ENCODE results near the gene VWF. TPM values are rescaled to one million over a fixed set of nuclear protein-coding genes. Genes with fewer than 3 reads are reported as not detected.

The VWF gene
- total and polyA plus RNA-seq, 2 donors (not counting 1 experiment from before 2014, with no cell fraction given), result not detected

DNA sequence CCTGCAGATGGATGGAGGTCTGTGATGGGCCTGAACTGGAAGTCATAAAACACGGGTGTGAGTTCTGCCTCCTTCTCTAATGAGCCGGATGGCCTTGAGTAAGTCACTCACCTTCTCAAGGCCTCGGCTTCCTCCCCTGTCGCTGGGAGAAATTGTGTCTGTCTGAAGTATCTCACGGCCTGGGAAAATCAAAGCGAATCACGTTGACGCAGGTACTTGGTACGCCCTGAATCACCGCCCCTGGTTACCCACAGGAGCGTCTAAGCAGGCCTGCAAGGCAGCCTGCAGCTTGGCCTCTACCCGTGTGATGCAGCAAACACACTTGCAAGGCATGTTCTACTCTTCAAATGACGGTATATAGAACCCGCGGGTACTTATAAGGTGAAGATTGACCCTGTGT is 47.6 kb upstream of the VWF start:
- no peaks in the 10 kb centered on the region for H3K27me3 ChIP-seq (replicated peaks in 1 of 4; ENCODE audit: control extremely low read depth in 1 of 4, control insufficient read depth in 3 of 4, insufficient read depth in 4 of 4, low read length in 3 of 4)
- H2AFZ ChIP-seq (ENCODE audit: insufficient read depth, low read depth, low read length, poor library complexity, severe bottlenecking), result no peak overlapping the region
- Mint-ChIP-seq H3K4me1 (peaks cover 12% of the 10 kb centered on the region), H3K27me3 (peaks cover 15% of the 10 kb centered on the region), H3K27ac (no peak overlapping the region), H3K9me3 (ENCODE audit: insufficient read depth) (no peaks in the 10 kb centered on the region), H3K4me3 (no peak overlapping the region)
- H3K9ac ChIP-seq (ENCODE audit: low read length), result no peak overlapping the region
- intact Hi-C loops (cut with micrococcal nuclease), result no loop called here
- H3K4me3 ChIP-seq (ENCODE audit: control extremely low read depth in 1 of 5, extremely low read depth in 1 of 5, insufficient read depth in 1 of 5, low read depth in 2 of 5, low read length in 4 of 5), result no peak overlapping the region
- ChIA-PET CTCF (interaction anchor here (0.6 kb wide), 1 partner anchor 15 kb away, joined by 3 read pairs; no protein-coding TSS in a partner anchor), POLR2A (no interaction called here)
- TF ChIP-seq EZH2 (IDR thresholded peaks at IDR 0.05; ENCODE audit: borderline replicate concordance, insufficient read depth, low read depth, low read length, poor library complexity, severe bottlenecking), result no peak
- TF ChIP-seq, protein P1, sequence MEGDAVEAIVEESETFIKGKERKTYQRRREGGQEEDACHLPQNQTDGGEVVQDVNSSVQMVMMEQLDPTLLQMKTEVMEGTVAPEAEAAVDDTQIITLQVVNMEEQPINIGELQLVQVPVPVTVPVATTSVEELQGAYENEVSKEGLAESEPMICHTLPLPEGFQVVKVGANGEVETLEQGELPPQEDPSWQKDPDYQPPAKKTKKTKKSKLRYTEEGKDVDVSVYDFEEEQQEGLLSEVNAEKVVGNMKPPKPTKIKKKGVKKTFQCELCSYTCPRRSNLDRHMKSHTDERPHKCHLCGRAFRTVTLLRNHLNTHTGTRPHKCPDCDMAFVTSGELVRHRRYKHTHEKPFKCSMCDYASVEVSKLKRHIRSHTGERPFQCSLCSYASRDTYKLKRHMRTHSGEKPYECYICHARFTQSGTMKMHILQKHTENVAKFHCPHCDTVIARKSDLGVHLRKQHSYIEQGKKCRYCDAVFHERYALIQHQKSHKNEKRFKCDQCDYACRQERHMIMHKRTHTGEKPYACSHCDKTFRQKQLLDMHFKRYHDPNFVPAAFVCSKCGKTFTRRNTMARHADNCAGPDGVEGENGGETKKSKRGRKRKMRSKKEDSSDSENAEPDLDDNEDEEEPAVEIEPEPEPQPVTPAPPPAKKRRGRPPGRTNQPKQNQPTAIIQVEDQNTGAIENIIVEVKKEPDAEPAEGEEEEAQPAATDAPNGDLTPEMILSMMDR (IDR thresholded peaks at IDR 0.05), result no peak
- H3K79me2 ChIP-seq (ENCODE audit: control insufficient read depth, insufficient read depth, low read length), result no peaks in the 10 kb centered on the region
- no peaks in the 10 kb centered on the region for H3K9me3 ChIP-seq (ENCODE audit: control extremely low read depth in 1 of 3, control insufficient read depth in 2 of 3, insufficient read depth in 1 of 3, low read length in 2 of 3)
- no peak overlapping the region for H3K27ac ChIP-seq (ENCODE audit: low read length in 2 of 2)
- H3K4me2 ChIP-seq (replicated peaks; ENCODE audit: low read depth, low read length, poor library complexity, severe bottlenecking), result no peak overlapping the region
- ATAC-seq (ENCODE audit: low read depth), result no peak
- peaks cover 12 to 13% of the 10 kb centered on the region in 2 donors for H3K4me1 ChIP-seq (ENCODE audit: control insufficient read depth in 2 of 2, insufficient read depth in 2 of 2, low read length in 2 of 2)
- DNase-seq, result no peak
- no peaks in the 10 kb centered on the region for H3K36me3 ChIP-seq (replicated peaks in 1 of 2; ENCODE audit: control extremely low read depth in 1 of 2, control insufficient read depth in 1 of 2, extremely low read depth in 1 of 2, insufficient read depth in 2 of 2, low read length in 1 of 2)
- H4K20me1 ChIP-seq (ENCODE audit: control insufficient read depth, insufficient read depth, low read length, poor library complexity, severe bottlenecking), result no peaks in the 10 kb centered on the region
- 93% methylated on average over 11 of the region's 15 CpGs for WGBS (ENCODE audit: insufficient coverage)

DNA sequence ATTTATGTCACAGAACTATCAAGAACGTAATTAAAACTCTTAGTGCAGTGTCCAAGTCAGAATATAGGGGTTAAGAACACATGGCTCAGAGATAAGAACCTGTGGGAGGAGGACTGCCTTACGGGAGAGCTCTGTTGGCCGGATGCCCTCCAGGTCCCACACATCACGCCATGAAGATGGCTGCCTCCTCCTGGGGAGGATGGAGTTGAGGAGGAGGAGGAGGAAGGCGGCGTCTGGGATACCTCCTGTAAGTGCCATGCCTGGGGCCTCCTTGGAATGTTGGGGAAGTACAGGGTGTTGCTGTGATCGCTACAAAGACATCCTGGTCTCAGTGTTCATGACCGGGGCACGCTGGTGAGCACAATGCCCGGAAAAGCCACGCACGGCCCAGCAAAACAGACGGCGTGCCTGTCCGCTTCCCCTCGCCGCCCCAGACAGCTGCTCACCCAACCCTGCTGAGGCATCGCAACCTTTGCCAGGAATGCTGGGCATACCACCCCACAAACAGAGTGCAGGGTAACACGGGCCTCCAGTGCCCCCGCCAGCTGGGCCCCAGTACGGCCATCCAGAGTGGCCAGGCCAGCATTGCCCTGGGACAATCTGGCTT is 47.0 kb upstream of the VWF start:
- TF ChIP-seq, protein P1 (IDR thresholded peaks at IDR 0.05), result no peak
- no peak for TF ChIP-seq EZH2 (IDR thresholded peaks at IDR 0.05; ENCODE audit: borderline replicate concordance, insufficient read depth, low read depth, low read length, poor library complexity, severe bottlenecking)
- intact Hi-C loops (cut with micrococcal nuclease), result no loop called here
- Histone ChIP-seq H3K4me3 (ENCODE audit: control extremely low read depth in 1 of 5, extremely low read depth in 1 of 5, insufficient read depth in 1 of 5, low read depth in 2 of 5, low read length in 4 of 5) (no peak overlapping the region), H3K9me3 (ENCODE audit: control extremely low read depth in 1 of 3, control insufficient read depth in 2 of 3, insufficient read depth in 1 of 3, low read length in 2 of 3) (peaks cover 0 to 4% (median 0%) of the 10 kb centered on the region in 3 donors), H3K27ac (ENCODE audit: low read length in 2 of 2) (no peak overlapping the region), H3K9ac (ENCODE audit: low read length) (no peak overlapping the region), H3K27me3 (replicated peaks in 1 of 4; ENCODE audit: control extremely low read depth in 1 of 4, control insufficient read depth in 3 of 4, insufficient read depth in 4 of 4, low read length in 3 of 4) (no peaks in the 10 kb centered on the region), H4K20me1 (ENCODE audit: control insufficient read depth, insufficient read depth, low read length, poor library complexity, severe bottlenecking) (no peaks in the 10 kb centered on the region), H3K79me2 (ENCODE audit: control insufficient read depth, insufficient read depth, low read length) (no peaks in the 10 kb centered on the region), H3K4me1 (ENCODE audit: control insufficient read depth in 2 of 2, insufficient read depth in 2 of 2, low read length in 2 of 2) (peaks cover 15 to 17% of the 10 kb centered on the region in 2 donors), H2AFZ (ENCODE audit: insufficient read depth, low read depth, low read length, poor library complexity, severe bottlenecking) (no peak overlapping the region), H3K36me3 (replicated peaks in 1 of 2; ENCODE audit: control extremely low read depth in 1 of 2, control insufficient read depth in 1 of 2, extremely low read depth in 1 of 2, insufficient read depth in 2 of 2, low read length in 1 of 2) (no peaks in the 10 kb centered on the region), H3K4me2 (replicated peaks; ENCODE audit: low read depth, low read length, poor library complexity, severe bottlenecking) (no peak overlapping the region)
- ChIA-PET CTCF (no interaction called here), POLR2A (no interaction called here)
- peaks cover 15% of the 10 kb centered on the region for H3K27me3 Mint-ChIP-seq
- 98% methylated on average over 18 of the region's 21 CpGs for WGBS (ENCODE audit: insufficient coverage)
- no peak for DNase-seq
- H3K4me1 Mint-ChIP-seq, result peaks cover 13% of the 10 kb centered on the region
- ATAC-seq (ENCODE audit: low read depth), result no peak
- no peak overlapping the region for H3K27ac Mint-ChIP-seq
- no peak overlapping the region for H3K4me3 Mint-ChIP-seq
- H3K9me3 Mint-ChIP-seq (ENCODE audit: insufficient read depth), result no peaks in the 10 kb centered on the region
